IPS-18a (cell line): ENCODE measurements around the gene ECHDC1.

Experiments used
- H3K27ac ChIP-seq: one replicate; pipeline ENCODE4 v1.5.1; 2013; ENCODE audit warnings: low read length
- H3K27me3 ChIP-seq: one replicate; pipeline ENCODE4 v1.6.1; 2013; ENCODE audit warnings: mild to moderate bottlenecking, low read length; ENCODE audit not compliant: control insufficient read depth, insufficient read depth
- H3K36me3 ChIP-seq: one replicate; pipeline ENCODE4 v1.6.1; 2013; ENCODE audit warnings: low read depth, low read length; ENCODE audit not compliant: control insufficient read depth
- H3K4me1 ChIP-seq: one replicate; pipeline ENCODE4 v1.6.1; 2013; ENCODE audit warnings: low read depth, low read length; ENCODE audit not compliant: control insufficient read depth
- H3K4me3 ChIP-seq: one replicate; pipeline ENCODE4 v1.5.1; 2013; ENCODE audit warnings: low read length
- H3K9ac ChIP-seq: one replicate; pipeline ENCODE4 v1.6.1; 2013; ENCODE audit warnings: mild to moderate bottlenecking, low read length, moderate library complexity
- H3K9me3 ChIP-seq: one replicate; pipeline ENCODE4 v1.6.1; 2013; ENCODE audit warnings: low read depth, low read length; ENCODE audit not compliant: control insufficient read depth

Gene ECHDC1

DNA sequence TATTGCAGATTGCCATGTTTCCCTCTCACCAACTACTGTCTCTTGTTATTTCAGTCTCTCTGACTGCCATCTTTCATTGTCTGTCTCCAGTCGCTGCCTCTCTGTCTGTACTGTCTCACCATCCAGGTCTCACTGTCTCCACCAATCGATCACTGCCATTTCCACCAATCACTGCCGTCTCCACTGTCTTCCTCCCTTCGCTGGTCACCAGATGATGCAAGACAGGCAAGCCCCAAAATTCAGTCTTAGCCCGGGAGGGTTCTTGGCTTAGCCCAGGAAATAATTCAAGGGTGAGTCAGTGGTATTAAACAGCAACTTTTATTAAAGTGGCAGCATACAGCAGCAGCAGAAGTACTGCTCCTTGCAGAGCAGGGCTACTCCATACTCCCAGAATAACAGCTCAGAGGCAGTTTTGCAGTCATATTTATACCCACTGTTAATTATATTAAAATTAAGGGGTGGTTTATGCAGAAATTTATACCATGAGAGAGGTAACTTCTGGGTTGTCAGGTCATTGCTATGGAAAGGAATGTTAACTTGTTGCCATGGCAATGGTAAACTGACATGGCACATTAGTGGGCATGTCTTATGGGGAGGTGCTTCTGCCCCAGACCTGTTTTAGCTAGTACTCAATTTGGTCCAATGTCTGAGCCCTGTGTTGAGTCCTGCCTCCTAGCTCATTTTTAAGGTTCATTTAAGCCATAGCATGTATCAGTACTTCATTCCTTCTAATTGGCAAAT, 23.0 kb upstream of the ECHDC1 start:
- H3K9ac ChIP-seq = no peak overlapping the region
- H3K36me3 ChIP-seq = no peaks in the 10 kb centered on the region
- no peak overlapping the region for H3K4me3 ChIP-seq
- no peak overlapping the region for H3K27ac ChIP-seq
- no peaks in the 10 kb centered on the region for H3K4me1 ChIP-seq
- H3K27me3 ChIP-seq = no peaks in the 10 kb centered on the region
- no peaks in the 10 kb centered on the region for H3K9me3 ChIP-seq

GRCh38 chr6:127365874-127366273, 22.5 kb upstream of the ECHDC1 start:
- Histone ChIP-seq H3K27ac (no peak overlapping the region), H3K27me3 (no peaks in the 10 kb centered on the region), H3K4me1 (no peaks in the 10 kb centered on the region), H3K9ac (no peak overlapping the region), H3K4me3 (no peak overlapping the region), H3K36me3 (no peaks in the 10 kb centered on the region), H3K9me3 (no peaks in the 10 kb centered on the region)

DNA sequence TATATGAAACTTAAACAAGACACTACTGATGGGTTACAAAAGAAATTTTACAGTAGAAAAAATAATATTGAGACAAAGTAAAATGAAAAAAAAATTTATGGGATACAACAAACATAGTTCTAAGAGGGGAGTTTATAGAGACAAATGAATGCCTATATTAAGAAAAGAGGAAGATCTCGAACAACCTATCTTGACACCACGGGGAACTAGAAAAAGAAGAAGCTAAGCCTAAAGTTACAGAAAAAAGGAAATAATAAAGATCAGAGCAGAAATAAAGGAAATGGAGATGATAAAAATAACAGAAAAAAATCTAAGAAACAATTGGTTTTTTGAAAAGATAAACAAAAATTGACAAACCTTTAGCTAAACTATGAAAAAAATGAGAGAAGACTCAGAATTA, 9.1 kb upstream of the ECHDC1 start:
- Histone ChIP-seq H3K9me3 (peaks cover 10% of the 10 kb centered on the region), H3K4me3 (no peak overlapping the region), H3K27me3 (no peaks in the 10 kb centered on the region), H3K9ac (no peak overlapping the region), H3K27ac (no peak overlapping the region), H3K4me1 (no peaks in the 10 kb centered on the region), H3K36me3 (no peaks in the 10 kb centered on the region)

DNA sequence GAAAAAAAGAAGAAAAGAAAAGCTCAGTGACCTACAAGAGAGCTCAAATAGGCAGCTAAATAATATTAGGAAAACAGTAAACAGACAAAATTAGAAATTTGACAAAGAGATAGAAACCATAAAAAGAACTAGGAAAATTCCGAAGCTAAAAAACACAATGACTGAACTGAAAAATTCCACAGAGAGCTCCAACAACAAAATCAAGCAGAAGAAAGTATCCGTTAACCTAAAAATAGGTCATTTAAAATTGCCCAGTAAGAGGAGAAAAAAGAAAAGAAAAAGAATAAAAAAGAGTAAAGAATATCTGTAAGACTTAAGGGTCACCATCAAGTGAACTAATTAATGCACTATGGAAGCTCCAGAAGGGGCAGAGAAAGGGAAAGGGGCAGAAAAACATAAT, 6.6 kb upstream of the ECHDC1 start:
- Histone ChIP-seq H3K9ac (no peak overlapping the region), H3K4me3 (no peak overlapping the region), H3K9me3 (peaks cover 8% of the 10 kb centered on the region), H3K27ac (no peak overlapping the region), H3K36me3 (no peaks in the 10 kb centered on the region), H3K27me3 (no peaks in the 10 kb centered on the region), H3K4me1 (no peaks in the 10 kb centered on the region)

- H3K27me3 ChIP-seq = peaks cover 4% of the 10 kb centered on the region
- no peak overlapping the region for H3K4me3 ChIP-seq
- no peaks in the 10 kb centered on the region for H3K36me3 ChIP-seq
- no peaks in the 10 kb centered on the region for H3K9me3 ChIP-seq
- no peak overlapping the region for H3K27ac ChIP-seq
- no peak overlapping the region for H3K9ac ChIP-seq
- H3K4me1 ChIP-seq = no peaks in the 10 kb centered on the region
Measured at GRCh38 chr6:127348028-127348661, 4.7 kb upstream of the ECHDC1 start.

DNA sequence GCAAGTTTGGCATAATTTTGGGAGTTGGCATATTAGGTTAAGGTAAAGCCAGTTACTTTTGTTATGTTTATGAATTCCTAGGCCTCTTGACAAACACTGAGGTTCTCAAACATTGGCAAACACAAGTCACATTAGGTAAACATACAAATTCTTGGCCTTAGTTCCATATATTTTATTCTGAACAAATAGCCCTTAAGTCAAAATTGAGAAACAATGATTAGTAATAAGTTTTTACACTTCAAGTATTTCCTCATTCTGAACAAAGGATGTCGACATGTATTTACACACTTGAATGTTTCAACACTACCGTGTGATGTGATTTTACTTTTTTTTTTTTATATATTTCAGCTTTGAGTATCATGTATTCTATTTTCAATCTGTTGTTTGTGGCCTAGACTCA, 3.8 kb upstream of the ECHDC1 start:
- Histone ChIP-seq H3K27me3 (peaks cover 4% of the 10 kb centered on the region), H3K36me3 (no peaks in the 10 kb centered on the region), H3K9ac (no peak overlapping the region), H3K27ac (no peak overlapping the region), H3K4me3 (no peak overlapping the region), H3K4me1 (peaks cover under 1% of the 10 kb centered on the region), H3K9me3 (no peaks in the 10 kb centered on the region)

GRCh38 chr6:127345521-127345920, 2.1 kb upstream of the ECHDC1 start:
- Histone ChIP-seq H3K36me3 (no peaks in the 10 kb centered on the region), H3K27me3 (peaks cover 4% of the 10 kb centered on the region), H3K4me1 (peaks cover 9% of the 10 kb centered on the region), H3K4me3 (no peak overlapping the region), H3K9me3 (no peaks in the 10 kb centered on the region), H3K9ac (no peak overlapping the region), H3K27ac (no peak overlapping the region)

DNA sequence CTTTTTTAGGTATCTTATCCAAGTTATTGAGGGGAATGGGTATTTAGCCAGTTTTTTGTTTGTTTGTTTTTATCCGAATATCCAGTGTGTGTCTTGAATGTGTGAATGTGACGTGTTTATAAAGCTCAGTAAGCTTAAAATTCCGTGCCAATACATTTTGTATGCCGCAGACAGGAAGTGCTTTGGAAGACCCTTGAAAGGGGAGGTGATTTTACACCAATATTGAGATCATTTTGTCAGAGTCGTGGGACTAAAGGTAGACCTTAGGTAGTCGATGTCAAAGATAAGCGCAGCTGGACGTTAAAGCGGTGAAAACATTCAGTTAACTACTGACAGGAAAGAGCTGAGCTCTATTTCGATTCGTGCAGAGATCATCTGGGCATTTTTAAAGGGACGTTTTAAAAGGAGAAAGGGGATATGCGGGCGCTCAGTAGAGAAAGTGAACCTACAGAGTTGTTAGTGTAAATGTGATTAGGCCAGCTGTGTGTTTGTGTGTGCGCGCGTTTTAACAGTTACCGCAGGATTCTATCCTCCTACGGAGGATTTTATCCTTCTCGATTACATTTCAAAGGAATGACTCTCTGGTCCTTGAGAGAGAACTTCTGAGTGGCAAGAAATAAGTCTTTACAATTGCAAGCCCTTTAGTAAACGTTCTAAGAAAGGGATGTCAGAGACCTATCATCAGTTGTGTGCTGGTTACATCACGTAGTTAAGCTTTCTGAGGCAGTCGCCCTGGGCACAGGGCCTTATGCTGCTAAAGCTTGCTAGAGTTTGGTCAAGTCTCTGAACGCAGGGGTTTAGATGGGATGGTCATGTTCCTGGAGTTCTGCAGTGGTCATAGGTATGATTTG, 625 bp upstream of the ECHDC1 start:
- no peaks in the 10 kb centered on the region for H3K9me3 ChIP-seq
- H3K4me1 ChIP-seq = peaks cover 9% of the 10 kb centered on the region
- peak overlapping the region; percentile 75 for H3K9ac ChIP-seq
- peak overlapping the region; percentile 7 for H3K27ac ChIP-seq
- H3K4me3 ChIP-seq = peak overlapping the region; percentile 72
- peaks cover 4% of the 10 kb centered on the region for H3K27me3 ChIP-seq
- no peaks in the 10 kb centered on the region for H3K36me3 ChIP-seq

DNA sequence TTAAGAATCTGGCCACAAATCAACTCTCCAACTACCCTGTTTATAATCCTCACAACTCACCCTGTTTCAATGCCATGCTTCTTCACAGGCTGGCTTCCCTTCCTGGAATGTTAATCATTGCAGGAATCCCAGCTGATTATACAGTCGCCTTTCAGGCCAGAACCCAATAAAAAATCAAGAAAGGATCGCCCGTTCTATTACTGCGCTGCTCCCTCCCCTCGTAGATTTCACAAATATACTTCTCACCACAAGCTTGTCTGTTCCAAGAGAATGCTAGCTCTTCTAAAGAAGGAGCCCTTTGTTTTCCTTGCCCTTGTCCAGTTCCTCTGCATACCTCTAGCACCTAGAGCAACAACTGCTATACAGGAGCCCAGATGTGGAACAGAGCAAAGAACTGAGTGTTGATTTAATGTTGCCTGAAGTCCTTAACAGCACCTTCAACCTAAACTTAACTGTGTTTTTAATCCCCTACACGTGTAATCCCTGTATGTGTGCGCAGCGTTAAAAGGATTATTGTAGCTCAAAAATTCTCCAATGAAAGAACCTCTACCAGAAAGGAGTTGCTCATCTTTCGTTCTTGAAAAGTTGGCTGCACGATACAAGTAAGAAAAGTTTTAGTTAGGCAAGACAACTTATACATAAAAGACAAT, 988 bp downstream of the ECHDC1 start:
- Histone ChIP-seq H3K27ac (peak overlapping the region; percentile 12), H3K27me3 (peaks cover 4% of the 10 kb centered on the region), H3K36me3 (no peaks in the 10 kb centered on the region), H3K4me1 (peaks cover 9% of the 10 kb centered on the region), H3K9ac (peak overlapping the region; percentile 75), H3K9me3 (no peaks in the 10 kb centered on the region), H3K4me3 (peak overlapping the region; percentile 72)

DNA sequence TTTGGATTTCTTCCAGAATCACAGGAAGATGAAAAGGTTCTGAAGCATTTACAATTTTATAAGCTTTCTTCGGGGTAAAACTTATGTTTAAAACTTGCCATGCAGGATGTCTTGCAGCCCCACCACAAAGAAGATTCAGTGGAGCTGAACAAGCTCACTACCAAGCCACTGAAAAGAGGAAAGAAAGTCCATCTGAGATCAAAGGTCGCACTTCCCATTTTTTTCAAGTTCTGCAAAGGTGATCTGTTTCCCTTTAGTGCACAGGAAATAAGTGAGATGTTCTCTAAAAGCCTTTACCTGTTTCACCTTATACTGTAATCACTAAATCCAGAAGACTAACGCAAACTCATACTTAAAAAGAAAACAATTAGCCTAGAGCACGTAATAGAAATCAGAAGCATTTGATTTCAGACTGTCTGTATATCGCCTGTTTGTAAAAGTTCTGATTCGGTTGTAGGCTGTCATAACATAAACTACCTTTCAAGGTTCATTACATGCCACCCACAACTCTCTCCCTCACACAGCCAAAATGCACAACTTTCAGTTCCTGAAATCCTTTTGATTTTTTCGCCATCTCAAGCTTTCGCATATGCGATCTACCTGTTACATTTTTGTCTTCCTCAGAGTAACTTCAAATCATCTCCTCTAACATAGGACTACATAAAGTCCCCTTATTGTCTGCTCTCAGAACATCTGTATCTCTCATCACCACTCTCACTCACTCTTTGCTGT, 1.8 kb downstream of the ECHDC1 start:
- H3K9ac ChIP-seq = peak overlapping the region; percentile 75
- H3K9me3 ChIP-seq = no peaks in the 10 kb centered on the region
- no peak overlapping the region for H3K27ac ChIP-seq
- H3K36me3 ChIP-seq = no peaks in the 10 kb centered on the region
- H3K4me3 ChIP-seq = peak overlapping the region; percentile 72
- H3K27me3 ChIP-seq = peaks cover 4% of the 10 kb centered on the region
- H3K4me1 ChIP-seq = peaks cover 9% of the 10 kb centered on the region

- peaks cover 4% of the 10 kb centered on the region for H3K27me3 ChIP-seq
- H3K9ac ChIP-seq = no peak overlapping the region
- H3K4me3 ChIP-seq = no peak overlapping the region
- H3K4me1 ChIP-seq = peaks cover 9% of the 10 kb centered on the region
- H3K9me3 ChIP-seq = no peaks in the 10 kb centered on the region
- H3K36me3 ChIP-seq = no peaks in the 10 kb centered on the region
- no peak overlapping the region for H3K27ac ChIP-seq
Measured at GRCh38 chr6:127340171-127340570, 3.2 kb downstream of the ECHDC1 start.
